Activated gamma-delta T cell treated with anti-CD3 and anti-CD28 coated beads, Interleukin-2, amount 50 U/mL, for 16 hours (primary cell): Measurements from ENCODE around the gene RASAL2.
"Not testable (repeated sequence)": the region's sequence is repeated elsewhere in the genome, so short reads cannot be mapped to it uniquely, and the experiment has no call there.

ENCODE experiments used
- DNase-seq: peaks from one replicate; pipeline ENCODE4 v3.0.0-alpha.2; 2020; ENCODE audit warnings: low read depth

Gene RASAL2

GRCh38 chr1:178283409-178283808 lies 189.5 kb downstream of the RASAL2 start:
- DNase-seq, result no peak

GRCh38 chr1:178284058-178284457 lies 190.2 kb downstream of the RASAL2 start:
- no peak for DNase-seq

GRCh38 chr1:178291166-178291565 lies 197.3 kb downstream of the RASAL2 start:
- DNase-seq, result no peak

GRCh38 chr1:178294654-178295053 lies 200.8 kb downstream of the RASAL2 start:
- DNase-seq, result no peak

GRCh38 chr1:178300352-178300699 lies 206.4 kb downstream of the RASAL2 start:
- DNase-seq, result no peak

GRCh38 chr1:178301141-178301540 lies 207.2 kb downstream of the RASAL2 start:
- DNase-seq, result no peak

GRCh38 chr1:178307264-178307663 lies 213.4 kb downstream of the RASAL2 start:
- DNase-seq, result no peak

- no peak for DNase-seq
Measured at GRCh38 chr1:178308438-178308837, 214.5 kb downstream of the RASAL2 start.

- DNase-seq, result no peak
Measured at GRCh38 chr1:178310685-178311105, 216.8 kb downstream of the RASAL2 start.

- DNase-seq, result no peak
Measured at GRCh38 chr1:178311164-178311563, 217.3 kb downstream of the RASAL2 start.

- not testable (repeated sequence) for DNase-seq
Measured at GRCh38 chr1:178320280-178320982, 226.5 kb downstream of the RASAL2 start.

GRCh38 chr1:178323067-178323466 lies 229.2 kb downstream of the RASAL2 start:
- no peak for DNase-seq

GRCh38 chr1:178324003-178324402 lies 230.1 kb downstream of the RASAL2 start:
- no peak for DNase-seq

- DNase-seq, result no peak
Measured at GRCh38 chr1:178328728-178329127, 234.8 kb downstream of the RASAL2 start.

- DNase-seq, result no peak
Measured at GRCh38 chr1:178330153-178330552, 236.2 kb downstream of the RASAL2 start.

- DNase-seq, result no peak
Measured at GRCh38 chr1:178330848-178331497, 237.1 kb downstream of the RASAL2 start.

- DNase-seq, result no peak
Measured at GRCh38 chr1:178335426-178335825, 241.5 kb downstream of the RASAL2 start.

- DNase-seq, result no peak
Measured at GRCh38 chr1:178337091-178337706, 243.3 kb downstream of the RASAL2 start.

GRCh38 chr1:178339834-178340233 lies 245.9 kb downstream of the RASAL2 start:
- DNase-seq, result no peak

- no peak for DNase-seq
Measured at GRCh38 chr1:178341261-178341956, 247.5 kb downstream of the RASAL2 start.

- no peak for DNase-seq
Measured at GRCh38 chr1:178342745-178343144, 248.8 kb downstream of the RASAL2 start.

- no peak for DNase-seq
Measured at GRCh38 chr1:178344513-178345091, 250.7 kb downstream of the RASAL2 start.
